Mucosa of gallbladder (tissue), 1 donor: ENCODE measurements around the gene TDRD9. TPM values are rescaled to one million over a fixed set of nuclear protein-coding genes. Genes with fewer than 3 reads are reported as not detected.
"Not testable (repeated sequence)": the region's sequence is repeated elsewhere in the genome, so short reads cannot be mapped to it uniquely, and the experiment has no call there.

ENCODE experiments used
- DNase-seq: peaks from one replicate; pipeline ENCODE4 v3.0.0-alpha.2; 2020; ENCODE audit warnings: low spot score
- total RNA-seq: library from RNA; stranded (reverse); gene quantifications from one replicate; pipeline ENCODE4 v1.2.1, GENCODE V29; 2021
- donor health status: DM: no; HTN: no; CAD: no.

TDRD9 gene, protein sequence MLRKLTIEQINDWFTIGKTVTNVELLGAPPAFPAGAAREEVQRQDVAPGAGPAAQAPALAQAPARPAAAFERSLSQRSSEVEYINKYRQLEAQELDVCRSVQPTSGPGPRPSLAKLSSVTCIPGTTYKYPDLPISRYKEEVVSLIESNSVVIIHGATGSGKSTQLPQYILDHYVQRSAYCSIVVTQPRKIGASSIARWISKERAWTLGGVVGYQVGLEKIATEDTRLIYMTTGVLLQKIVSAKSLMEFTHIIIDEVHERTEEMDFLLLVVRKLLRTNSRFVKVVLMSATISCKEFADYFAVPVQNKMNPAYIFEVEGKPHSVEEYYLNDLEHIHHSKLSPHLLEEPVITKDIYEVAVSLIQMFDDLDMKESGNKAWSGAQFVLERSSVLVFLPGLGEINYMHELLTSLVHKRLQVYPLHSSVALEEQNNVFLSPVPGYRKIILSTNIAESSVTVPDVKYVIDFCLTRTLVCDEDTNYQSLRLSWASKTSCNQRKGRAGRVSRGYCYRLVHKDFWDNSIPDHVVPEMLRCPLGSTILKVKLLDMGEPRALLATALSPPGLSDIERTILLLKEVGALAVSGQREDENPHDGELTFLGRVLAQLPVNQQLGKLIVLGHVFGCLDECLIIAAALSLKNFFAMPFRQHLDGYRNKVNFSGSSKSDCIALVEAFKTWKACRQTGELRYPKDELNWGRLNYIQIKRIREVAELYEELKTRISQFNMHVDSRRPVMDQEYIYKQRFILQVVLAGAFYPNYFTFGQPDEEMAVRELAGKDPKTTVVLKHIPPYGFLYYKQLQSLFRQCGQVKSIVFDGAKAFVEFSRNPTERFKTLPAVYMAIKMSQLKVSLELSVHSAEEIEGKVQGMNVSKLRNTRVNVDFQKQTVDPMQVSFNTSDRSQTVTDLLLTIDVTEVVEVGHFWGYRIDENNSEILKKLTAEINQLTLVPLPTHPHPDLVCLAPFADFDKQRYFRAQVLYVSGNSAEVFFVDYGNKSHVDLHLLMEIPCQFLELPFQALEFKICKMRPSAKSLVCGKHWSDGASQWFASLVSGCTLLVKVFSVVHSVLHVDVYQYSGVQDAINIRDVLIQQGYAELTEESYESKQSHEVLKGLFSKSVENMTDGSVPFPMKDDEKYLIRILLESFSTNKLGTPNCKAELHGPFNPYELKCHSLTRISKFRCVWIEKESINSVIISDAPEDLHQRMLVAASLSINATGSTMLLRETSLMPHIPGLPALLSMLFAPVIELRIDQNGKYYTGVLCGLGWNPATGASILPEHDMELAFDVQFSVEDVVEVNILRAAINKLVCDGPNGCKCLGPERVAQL (N-terminal part only)
- 8.7 TPM for total RNA-seq

DNA sequence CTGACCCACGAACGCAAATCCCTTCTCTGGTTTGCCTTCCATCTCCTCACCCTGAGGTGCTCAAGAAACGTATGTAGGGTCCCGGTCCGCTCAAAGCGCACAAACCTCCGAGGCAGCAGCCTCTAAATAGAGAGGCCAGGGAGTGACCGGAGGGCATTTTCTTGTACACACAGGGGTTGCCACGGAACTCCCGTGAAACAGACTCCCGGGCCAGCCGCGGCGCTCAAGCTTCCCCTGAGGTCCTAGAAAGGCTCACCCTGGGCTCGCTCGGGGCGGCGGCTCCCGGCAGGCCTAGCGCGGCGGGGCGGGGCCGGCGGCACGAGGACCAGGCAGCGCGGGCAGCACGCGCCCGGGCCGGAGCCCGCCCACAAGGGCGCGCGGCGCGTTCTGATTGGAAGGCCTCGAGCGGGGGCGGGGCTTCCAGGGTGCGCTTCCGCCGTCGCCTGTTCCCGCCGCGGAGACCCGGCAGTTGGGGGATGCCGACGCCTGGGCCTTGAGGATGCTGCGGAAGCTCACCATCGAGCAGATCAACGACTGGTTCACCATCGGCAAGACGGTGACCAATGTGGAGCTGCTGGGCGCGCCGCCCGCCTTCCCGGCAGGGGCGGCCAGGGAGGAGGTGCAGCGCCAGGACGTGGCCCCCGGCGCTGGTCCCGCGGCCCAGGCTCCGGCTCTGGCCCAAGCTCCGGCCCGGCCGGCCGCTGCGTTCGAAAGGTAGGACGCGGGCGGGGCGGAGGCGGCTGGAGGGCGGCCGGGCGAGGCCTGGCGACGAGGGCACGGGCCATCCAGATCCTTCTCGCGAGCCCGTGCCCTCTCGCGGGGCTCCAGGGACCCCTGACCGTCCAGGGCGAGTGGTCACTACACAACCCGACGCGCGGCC lies at the start of gene TDRD9:
Gene TDRD9 (plus strand): TSS at position 446 of the 880 bp plus-strand sequence. CDS start 54 bp downstream, at position 500.
- DNase-seq: no peak

DNA sequence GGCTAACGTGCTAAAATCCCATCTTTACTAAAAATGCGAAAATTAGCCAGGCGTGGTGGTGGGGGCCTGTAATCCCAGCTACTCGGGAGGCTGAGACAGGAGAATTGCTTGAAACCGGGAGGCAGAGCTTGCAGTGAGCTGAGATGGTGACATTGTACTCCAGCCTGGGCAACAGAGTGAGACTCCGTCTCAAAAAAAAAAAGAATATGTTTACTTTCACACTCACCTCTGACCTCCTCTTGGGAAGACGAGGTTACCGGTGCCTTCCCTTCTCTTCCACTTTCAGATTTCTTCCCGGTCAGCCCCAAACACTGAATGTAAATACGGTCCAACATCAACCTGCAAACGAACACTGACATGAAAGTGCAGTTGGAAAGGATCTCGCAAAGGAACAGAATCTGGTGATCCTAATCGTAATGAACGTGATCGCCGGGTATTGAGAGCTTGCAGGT lies 49.1 kb upstream of the TDRD9 start:
- no peak for DNase-seq

GRCh38 chr14:103879570-103880347 lies 48.5 kb upstream of the TDRD9 start:
- DNase-seq: peak; percentile 89

- DNase-seq: peak; percentile 82
Measured at GRCh38 chr14:103880348-103881267, 47.6 kb upstream of the TDRD9 start.

DNA sequence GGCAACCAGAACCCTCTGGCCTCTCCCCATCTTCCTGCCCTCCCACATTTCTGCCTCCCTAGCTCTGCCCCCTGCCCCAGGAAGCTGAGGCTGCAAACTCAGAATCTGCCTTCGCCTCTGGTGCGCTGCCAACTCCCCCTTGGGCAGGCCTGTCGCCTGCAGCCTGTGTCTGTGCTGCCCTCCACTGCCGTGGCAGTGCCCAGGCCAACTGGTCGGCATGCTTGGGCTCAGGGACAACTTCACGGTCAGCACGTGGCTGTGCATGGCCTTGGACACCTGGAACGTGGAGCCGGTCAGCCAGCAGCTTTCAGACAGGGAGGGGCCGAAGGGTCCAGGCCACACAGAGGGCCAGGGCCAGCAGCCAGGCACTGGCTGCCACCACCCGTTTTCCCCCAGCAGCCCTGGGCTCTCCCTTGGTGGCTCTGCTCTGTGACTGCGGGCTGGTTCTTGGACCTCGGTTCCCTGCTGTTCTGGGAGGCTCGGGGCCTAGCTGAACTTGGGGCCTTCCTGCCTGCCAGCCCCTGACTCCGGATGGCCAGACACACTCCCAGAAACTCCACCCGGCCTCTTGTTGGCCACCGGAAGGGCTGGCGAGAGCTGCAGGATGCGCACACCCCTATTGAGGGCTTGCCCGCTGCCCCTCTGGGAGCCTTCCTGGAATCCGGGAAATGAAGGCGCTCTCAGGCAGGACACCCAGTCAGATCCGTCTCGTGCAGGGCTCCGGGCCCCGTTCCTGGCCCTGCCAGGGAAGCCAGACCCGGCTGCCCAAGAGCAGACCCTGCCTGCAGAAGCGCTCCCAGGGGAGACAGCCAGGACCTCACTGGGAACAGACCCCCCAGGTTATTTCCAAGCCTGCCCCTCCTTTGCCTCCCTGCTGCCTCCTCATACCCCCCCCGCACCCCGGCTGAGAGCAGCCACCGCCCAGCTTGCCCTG lies 46.7 kb upstream of the TDRD9 start:
- peak; percentile 40 for DNase-seq

GRCh38 chr14:103882503-103883262 lies 45.6 kb upstream of the TDRD9 start:
- DNase-seq: peak; percentile 26

- no peak for DNase-seq
Measured at GRCh38 chr14:103883263-103883523, 45.1 kb upstream of the TDRD9 start.

DNA sequence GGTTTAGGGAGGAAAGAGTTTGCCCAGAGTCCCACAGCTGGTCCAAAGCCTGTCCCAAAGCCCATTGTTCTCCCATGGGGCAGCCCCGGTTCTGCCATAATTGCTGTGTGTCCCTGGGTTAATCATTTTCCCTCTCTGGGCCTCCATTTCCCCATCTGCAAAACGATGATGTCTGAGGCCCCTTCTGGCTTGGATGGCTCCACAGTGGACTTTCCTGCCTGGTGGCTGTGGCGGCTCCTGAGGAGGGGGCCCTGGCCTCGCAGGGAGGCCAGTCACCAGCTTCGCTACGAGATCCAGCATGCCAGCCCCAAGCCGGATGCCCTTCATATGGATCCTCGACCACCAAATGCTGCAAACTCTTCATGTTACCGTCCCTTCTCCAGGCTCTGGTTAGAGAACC lies 43.4 kb upstream of the TDRD9 start:
- DNase-seq: no peak

GRCh38 chr14:103885509-103885932 lies 42.7 kb upstream of the TDRD9 start:
- DNase-seq: no peak

DNA sequence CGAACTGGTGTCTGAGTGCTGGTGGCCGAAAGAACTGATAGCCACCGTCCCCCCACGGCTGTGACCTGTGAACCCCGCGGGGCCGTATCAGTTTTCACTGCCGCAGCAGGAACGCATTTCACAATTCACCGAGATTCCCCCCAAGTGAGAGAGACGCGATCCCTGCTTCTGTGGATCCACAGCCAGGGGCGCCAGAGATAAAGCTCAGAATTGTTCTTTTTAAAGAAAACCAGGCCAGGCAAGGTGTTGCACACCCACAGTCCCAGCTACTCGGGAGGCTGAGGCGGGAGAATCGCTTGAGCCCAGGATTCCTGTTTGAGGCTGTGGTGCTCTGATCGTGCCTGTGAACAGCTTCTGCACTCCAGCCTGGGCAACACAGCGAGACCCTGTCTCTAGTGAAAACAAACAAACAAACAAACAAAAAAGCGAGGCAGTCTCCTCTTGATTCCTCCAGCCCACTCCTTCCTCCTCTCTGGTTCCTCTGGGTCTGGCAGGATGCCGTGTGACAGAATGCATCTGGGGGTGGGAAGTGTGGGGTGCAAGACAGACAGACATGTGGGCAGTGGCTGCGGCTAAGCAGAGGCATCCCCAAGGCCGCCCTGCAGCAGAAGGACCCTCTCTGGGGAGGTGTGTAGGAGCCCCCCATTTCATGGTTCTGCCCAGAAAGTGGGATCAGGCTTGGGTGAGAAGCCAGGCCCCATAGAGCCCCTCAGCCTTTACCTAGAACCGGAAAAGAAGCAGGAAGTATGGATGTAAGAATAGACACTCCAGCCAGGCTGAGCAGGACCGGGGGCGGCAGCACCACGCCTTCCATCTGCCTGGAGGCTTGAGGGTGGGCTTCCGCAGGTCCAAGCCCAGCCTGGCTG lies 41.7 kb upstream of the TDRD9 start:
- no peak for DNase-seq

- DNase-seq: no peak
Measured at GRCh38 chr14:103887170-103887501, 41.1 kb upstream of the TDRD9 start.

DNA sequence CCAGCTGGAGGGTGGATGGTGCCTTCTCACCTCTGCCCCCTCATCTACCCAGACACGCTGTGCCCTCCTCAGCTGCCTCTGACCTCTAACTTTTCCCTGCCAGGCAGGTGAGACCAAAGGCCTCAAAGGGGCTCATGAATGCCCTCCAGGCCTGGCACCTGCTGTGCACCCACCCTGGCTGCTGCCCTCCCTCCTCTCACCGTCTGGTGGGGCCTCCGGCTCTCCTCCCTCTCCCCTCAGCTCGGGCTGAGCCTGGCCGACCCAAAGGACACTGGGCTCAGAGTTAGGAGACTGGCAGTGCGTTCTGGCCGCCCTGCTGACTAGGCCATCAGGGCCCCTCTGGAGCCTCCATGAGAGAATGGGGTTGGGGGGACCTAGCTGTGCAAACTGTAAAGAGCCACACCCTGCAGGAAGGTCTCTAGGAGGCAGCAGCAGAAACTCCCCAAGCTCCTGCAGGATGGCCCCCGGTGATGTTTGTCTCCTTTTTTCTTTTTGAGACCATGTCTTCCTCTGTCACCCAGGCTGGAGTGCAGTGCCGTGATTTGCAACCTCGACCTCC lies 40.6 kb upstream of the TDRD9 start:
- DNase-seq: no peak

DNA sequence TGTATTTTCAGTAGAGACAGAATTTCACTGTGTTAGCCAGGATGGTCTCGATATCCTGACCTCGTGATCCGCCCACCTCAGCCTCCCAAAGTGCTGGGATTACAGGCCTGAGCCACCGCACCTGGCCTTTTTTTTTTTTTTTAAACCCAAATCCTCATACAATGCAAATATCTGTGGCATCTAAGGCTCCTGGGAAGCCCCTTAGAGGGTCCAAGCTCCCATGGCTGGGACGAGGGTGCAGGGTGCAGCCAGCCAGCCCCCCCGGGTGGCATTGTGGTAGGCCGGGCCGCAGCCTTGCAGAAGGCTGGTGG lies 39.3 kb upstream of the TDRD9 start:
- DNase-seq: not testable (repeated sequence)

- DNase-seq: peak; percentile 27
Measured at GRCh38 chr14:103889313-103890051, 38.8 kb upstream of the TDRD9 start.

GRCh38 chr14:103890052-103890371 lies 38.2 kb upstream of the TDRD9 start:
- no peak for DNase-seq
